ENCODE data around the gene SGPL1. TPM values are rescaled to one million over a fixed set of nuclear protein-coding genes. Genes with fewer than 3 reads are reported as not detected.

SGPL1 gene
- total RNA-seq, 3 donors from 2014 or later (not counting 1 experiment from before 2014, with no cell fraction given), result 33.7 to 48.4 (median 47.8) TPM

GRCh38 chr10:70889291-70889690 is 73.5 kb downstream of the SGPL1 start:
- peaks cover 0 to 19% of the 10 kb centered on the region in 2 donors for H3K4me1 Mint-ChIP-seq
- no peak for TF ChIP-seq CTCF (IDR thresholded peaks at IDR 0.05)
- 100% methylated on average over 3 of the region's 3 CpGs for WGBS (ENCODE audit: insufficient coverage)

GRCh38 chr10:70890917-70891431 is 75.2 kb downstream of the SGPL1 start:
- H3K9me3 ChIP-seq (ENCODE audit: control insufficient read depth, insufficient read depth, low read length), result no peaks in the 10 kb centered on the region
- H3K36me3 ChIP-seq (ENCODE audit: control insufficient read depth, insufficient read depth, low read length), result no peaks in the 10 kb centered on the region
- peaks cover 11% of the 10 kb centered on the region for H3K4me1 ChIP-seq (ENCODE audit: control insufficient read depth, insufficient read depth, low read length)
- WGBS (ENCODE audit: insufficient coverage), result 94% methylated on average over 7 of the region's 7 CpGs
- no peak overlapping the region for H3K4me3 ChIP-seq (ENCODE audit: low read length)
- Mint-ChIP-seq H3K9me3 (no peaks in the 10 kb centered on the region), H3K4me3 (no peak overlapping the region), H3K27ac (no peak overlapping the region), H3K4me1 (peaks cover 0 to 18% of the 10 kb centered on the region in 2 donors), H3K36me3 (no peaks in the 10 kb centered on the region), H3K27me3 (ENCODE audit: low read depth in 2 of 2) (no peaks in the 10 kb centered on the region)
- intact Hi-C loops (cut with micrococcal nuclease), result no loop called here
- TF ChIP-seq CTCF (IDR thresholded peaks at IDR 0.05), result no peak
- ATAC-seq, result no peak
- no peak overlapping the region for H3K27ac ChIP-seq (ENCODE audit: low read length)
- no peak for DNase-seq
- H3K27me3 ChIP-seq (ENCODE audit: control insufficient read depth, insufficient read depth, low read length), result no peaks in the 10 kb centered on the region

More at GRCh38 chr10:70889291-70889690, 73.5 kb downstream of the SGPL1 start:
- Mint-ChIP-seq H3K27me3 (ENCODE audit: low read depth in 2 of 2) (no peaks in the 10 kb centered on the region), H3K9me3 (no peaks in the 10 kb centered on the region), H3K36me3 (no peaks in the 10 kb centered on the region), H3K4me3 (peak overlapping the region; percentile 91), H3K27ac (peak overlapping the region; percentile 73 to 77)
- intact Hi-C loops (cut with micrococcal nuclease), result loop anchor here (5.0 kb wide), 1 partner anchor 427 kb away; no protein-coding TSS in a partner anchor
- DNase-seq, result no peak
- Histone ChIP-seq H3K4me1 (ENCODE audit: control insufficient read depth, insufficient read depth, low read length) (peaks cover 11% of the 10 kb centered on the region), H3K27me3 (ENCODE audit: control insufficient read depth, insufficient read depth, low read length) (no peaks in the 10 kb centered on the region), H3K9me3 (ENCODE audit: control insufficient read depth, insufficient read depth, low read length) (no peaks in the 10 kb centered on the region), H3K4me3 (ENCODE audit: low read length) (no peak overlapping the region), H3K27ac (ENCODE audit: low read length) (no peak overlapping the region), H3K36me3 (ENCODE audit: control insufficient read depth, insufficient read depth, low read length) (peaks cover 1% of the 10 kb centered on the region)
- no peak for ATAC-seq

- H3K27ac Mint-ChIP-seq, result no peak overlapping the region
- Histone ChIP-seq H3K27me3 (ENCODE audit: control insufficient read depth, insufficient read depth, low read length) (no peaks in the 10 kb centered on the region), H3K9me3 (ENCODE audit: control insufficient read depth, insufficient read depth, low read length) (no peaks in the 10 kb centered on the region), H3K27ac (ENCODE audit: low read length) (no peak overlapping the region), H3K36me3 (ENCODE audit: control insufficient read depth, insufficient read depth, low read length) (no peaks in the 10 kb centered on the region), H3K4me1 (ENCODE audit: control insufficient read depth, insufficient read depth, low read length) (peaks cover 11% of the 10 kb centered on the region), H3K4me3 (ENCODE audit: low read length) (no peak overlapping the region)
- no peaks in the 10 kb centered on the region for H3K36me3 Mint-ChIP-seq
- intact Hi-C loops (cut with micrococcal nuclease), result no loop called here
- WGBS (ENCODE audit: insufficient coverage), result 100% methylated on average over 1 of the region's 1 CpG
- no peaks in the 10 kb centered on the region for H3K27me3 Mint-ChIP-seq (ENCODE audit: low read depth in 2 of 2)
- H3K4me3 Mint-ChIP-seq, result no peak overlapping the region
- peaks cover 0 to 12% of the 10 kb centered on the region in 2 donors for H3K4me1 Mint-ChIP-seq
- DNase-seq (no peak), ATAC-seq (no peak)
- H3K9me3 Mint-ChIP-seq, result no peaks in the 10 kb centered on the region
- no peak for TF ChIP-seq CTCF (IDR thresholded peaks at IDR 0.05)
These were observed 75.9 kb downstream of the SGPL1 start for GRCh38 chr10:70891627-70892026.

GRCh38 chr10:70892631-70893030 is 76.9 kb downstream of the SGPL1 start:
- peaks cover 0 to 5% of the 10 kb centered on the region in 2 donors for H3K4me1 Mint-ChIP-seq
- intact Hi-C loops (cut with micrococcal nuclease), result no loop called here
- ATAC-seq, result no peak

More at GRCh38 chr10:70892631-70893030, 76.9 kb downstream of the SGPL1 start:
- H3K27me3 Mint-ChIP-seq (ENCODE audit: low read depth in 2 of 2), result no peaks in the 10 kb centered on the region
- TF ChIP-seq CTCF (IDR thresholded peaks at IDR 0.05), result no peak
- H3K27ac ChIP-seq (ENCODE audit: low read length), result no peak overlapping the region
- peaks cover 7% of the 10 kb centered on the region for H3K4me1 ChIP-seq (ENCODE audit: control insufficient read depth, insufficient read depth, low read length)
- H3K36me3 ChIP-seq (ENCODE audit: control insufficient read depth, insufficient read depth, low read length), result no peaks in the 10 kb centered on the region
- 88% methylated on average over 4 of the region's 4 CpGs for WGBS (ENCODE audit: insufficient coverage)
- no peak overlapping the region for H3K4me3 ChIP-seq (ENCODE audit: low read length)
- no peaks in the 10 kb centered on the region for H3K36me3 Mint-ChIP-seq
- no peaks in the 10 kb centered on the region for H3K27me3 ChIP-seq (ENCODE audit: control insufficient read depth, insufficient read depth, low read length)
- no peaks in the 10 kb centered on the region for H3K9me3 Mint-ChIP-seq
- H3K4me3 Mint-ChIP-seq, result no peak overlapping the region
- DNase-seq, result no peak
- no peak overlapping the region for H3K27ac Mint-ChIP-seq
- no peaks in the 10 kb centered on the region for H3K9me3 ChIP-seq (ENCODE audit: control insufficient read depth, insufficient read depth, low read length)

All from natural killer cell (primary cell).